ENCODE results near the gene DCAF6.

The DCAF6 gene

DNA sequence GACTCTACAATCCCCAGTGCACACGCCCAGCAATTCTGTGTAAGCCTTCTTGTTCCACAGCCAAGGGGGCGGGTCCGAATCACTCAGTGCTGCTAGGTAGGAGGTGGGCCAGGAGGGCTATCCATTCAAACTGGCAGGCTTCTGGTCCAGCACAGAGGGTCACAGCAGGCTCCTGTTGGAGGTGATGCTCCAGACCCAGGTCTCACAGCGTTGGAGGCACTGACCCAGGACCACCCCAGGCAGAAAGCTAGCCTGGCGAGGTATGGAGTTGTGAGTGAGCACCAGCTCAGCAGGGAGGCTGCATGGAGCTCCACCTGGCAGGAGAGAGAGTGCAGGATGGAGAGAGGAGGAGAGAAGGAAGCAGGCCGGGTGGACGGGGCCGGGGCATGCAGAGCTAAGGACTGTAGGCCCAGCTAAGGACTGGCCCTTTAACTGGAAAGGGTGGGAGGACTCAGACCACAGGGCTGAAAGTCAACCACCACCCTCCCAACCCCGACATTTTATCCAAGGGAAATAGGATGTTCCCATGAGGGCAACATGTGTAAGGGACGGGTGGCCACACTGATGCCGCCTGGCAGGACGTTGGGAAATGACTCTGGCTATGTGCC lies 161.5 kb downstream of the DCAF6 start:
- H3K4me1 ChIP-seq (ENCODE audit: control insufficient read depth, insufficient read depth, low read length) = no peaks in the 10 kb centered on the region
- no peaks in the 10 kb centered on the region for H3K36me3 ChIP-seq (ENCODE audit: control insufficient read depth, insufficient read depth, low read length, severe bottlenecking)
- H3K9ac ChIP-seq (ENCODE audit: low read length) = no peak overlapping the region
- no peak overlapping the region for H3K4me3 ChIP-seq (ENCODE audit: low read length)
- DNase-seq (ENCODE audit: low read depth) = no peak
- no peaks in the 10 kb centered on the region for H3K27me3 ChIP-seq (replicated peaks; ENCODE audit: control insufficient read depth, insufficient read depth, low read length)
- no peaks in the 10 kb centered on the region for H3K9me3 ChIP-seq (ENCODE audit: control insufficient read depth, low read length)

DNA sequence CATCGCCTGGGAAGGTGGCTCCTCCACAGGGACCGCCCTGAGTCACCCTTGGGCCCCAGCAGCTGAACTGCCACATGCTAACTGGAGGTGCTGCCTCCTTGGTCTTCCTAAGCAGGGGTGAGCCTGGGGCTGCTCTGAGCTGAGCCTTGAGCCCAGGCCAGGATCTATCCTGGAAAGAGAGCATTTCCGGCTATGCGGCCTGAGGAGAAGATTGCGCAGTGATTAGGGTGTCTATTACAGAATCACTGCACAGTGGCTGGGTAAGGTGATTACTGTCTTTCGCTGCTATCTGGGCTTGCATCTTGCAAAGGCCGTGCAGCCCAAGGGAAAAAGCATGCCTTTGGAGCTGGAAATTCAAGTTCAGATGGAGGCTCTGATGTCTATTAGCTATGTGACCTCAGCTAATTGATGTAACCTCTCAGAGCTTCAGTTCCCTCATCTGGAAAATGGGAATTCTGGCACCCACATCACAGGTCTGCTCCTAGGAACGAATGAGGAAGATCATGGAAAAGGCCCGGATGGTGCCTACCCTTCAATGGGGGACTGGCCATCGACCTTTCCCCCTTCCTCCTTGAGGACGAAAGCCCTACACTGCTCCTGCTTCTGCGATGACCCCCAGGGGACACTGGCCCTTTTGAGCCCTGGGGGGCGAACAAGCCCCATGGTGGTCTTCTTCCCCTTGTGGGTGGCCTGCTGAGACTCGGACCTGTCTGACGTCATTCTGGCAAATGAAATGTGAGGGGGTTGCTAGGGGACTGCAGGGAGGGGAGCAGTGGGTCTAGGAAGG lies 162.2 kb downstream of the DCAF6 start:
- no peaks in the 10 kb centered on the region for H3K27me3 ChIP-seq (replicated peaks; ENCODE audit: control insufficient read depth, insufficient read depth, low read length)
- H3K4me3 ChIP-seq (ENCODE audit: low read length) = no peak overlapping the region
- no peak for DNase-seq (ENCODE audit: low read depth)
- no peaks in the 10 kb centered on the region for H3K36me3 ChIP-seq (ENCODE audit: control insufficient read depth, insufficient read depth, low read length, severe bottlenecking)
- H3K4me1 ChIP-seq (ENCODE audit: control insufficient read depth, insufficient read depth, low read length) = no peaks in the 10 kb centered on the region
- H3K9me3 ChIP-seq (ENCODE audit: control insufficient read depth, low read length) = no peaks in the 10 kb centered on the region
- H3K9ac ChIP-seq (ENCODE audit: low read length) = no peak overlapping the region

GRCh38 chr1:168099337-168099801 lies 162.9 kb downstream of the DCAF6 start:
- Histone ChIP-seq H3K27me3 (replicated peaks; ENCODE audit: control insufficient read depth, insufficient read depth, low read length) (no peaks in the 10 kb centered on the region), H3K36me3 (ENCODE audit: control insufficient read depth, insufficient read depth, low read length, severe bottlenecking) (no peaks in the 10 kb centered on the region), H3K4me1 (ENCODE audit: control insufficient read depth, insufficient read depth, low read length) (no peaks in the 10 kb centered on the region), H3K9me3 (ENCODE audit: control insufficient read depth, low read length) (no peaks in the 10 kb centered on the region), H3K9ac (ENCODE audit: low read length) (no peak overlapping the region), H3K4me3 (ENCODE audit: low read length) (no peak overlapping the region)
- DNase-seq (ENCODE audit: low read depth) = no peak

DNA sequence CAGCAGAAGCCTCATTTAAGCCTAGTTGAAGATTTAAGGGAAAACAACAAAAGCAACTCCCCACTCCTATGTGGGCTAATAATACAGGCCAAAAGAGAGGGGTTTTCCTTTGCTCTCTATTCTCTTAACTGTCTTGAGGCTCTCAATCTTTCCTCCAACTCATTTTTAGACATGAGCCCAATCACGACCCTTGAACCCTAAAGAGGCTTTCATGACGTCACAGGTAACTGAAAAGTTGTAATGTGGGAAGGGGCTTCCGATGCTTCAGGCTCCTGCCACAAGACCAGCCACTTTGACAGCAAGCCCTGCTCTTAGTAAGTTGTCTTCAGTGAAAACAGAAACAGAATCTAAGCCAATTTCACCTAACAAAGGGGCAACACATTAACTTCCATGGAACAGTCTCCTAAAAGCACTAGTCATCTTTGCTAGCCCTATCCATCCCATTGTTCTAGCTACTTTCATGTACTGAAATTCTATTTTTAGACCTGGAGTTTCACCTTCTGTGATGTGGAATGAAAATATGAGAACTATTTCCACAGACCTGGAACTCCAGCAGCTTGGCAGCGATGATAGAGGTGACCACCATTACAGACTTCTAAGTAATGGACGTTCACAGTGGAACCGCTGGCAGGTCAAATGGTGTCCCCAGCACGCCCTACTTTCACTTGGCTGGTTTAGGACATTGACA lies 164.0 kb downstream of the DCAF6 start:
- no peak for DNase-seq (ENCODE audit: low read depth)
- Histone ChIP-seq H3K36me3 (ENCODE audit: control insufficient read depth, insufficient read depth, low read length, severe bottlenecking) (no peaks in the 10 kb centered on the region), H3K27me3 (replicated peaks; ENCODE audit: control insufficient read depth, insufficient read depth, low read length) (no peaks in the 10 kb centered on the region), H3K9me3 (ENCODE audit: control insufficient read depth, low read length) (no peaks in the 10 kb centered on the region), H3K4me3 (ENCODE audit: low read length) (no peak overlapping the region), H3K4me1 (ENCODE audit: control insufficient read depth, insufficient read depth, low read length) (no peaks in the 10 kb centered on the region), H3K9ac (ENCODE audit: low read length) (no peak overlapping the region)

- Histone ChIP-seq H3K4me3 (ENCODE audit: low read length) (no peak overlapping the region), H3K36me3 (ENCODE audit: control insufficient read depth, insufficient read depth, low read length, severe bottlenecking) (no peaks in the 10 kb centered on the region), H3K4me1 (ENCODE audit: control insufficient read depth, insufficient read depth, low read length) (no peaks in the 10 kb centered on the region), H3K9ac (ENCODE audit: low read length) (no peak overlapping the region), H3K9me3 (ENCODE audit: control insufficient read depth, low read length) (no peaks in the 10 kb centered on the region), H3K27me3 (replicated peaks; ENCODE audit: control insufficient read depth, insufficient read depth, low read length) (no peaks in the 10 kb centered on the region)
- DNase-seq (ENCODE audit: low read depth) = no peak
These were observed 164.9 kb downstream of the DCAF6 start for GRCh38 chr1:168101336-168101735.

- no peaks in the 10 kb centered on the region for H3K9me3 ChIP-seq (ENCODE audit: control insufficient read depth, low read length)
- H3K36me3 ChIP-seq (ENCODE audit: control insufficient read depth, insufficient read depth, low read length, severe bottlenecking) = no peaks in the 10 kb centered on the region
- H3K4me1 ChIP-seq (ENCODE audit: control insufficient read depth, insufficient read depth, low read length) = no peaks in the 10 kb centered on the region
- no peak overlapping the region for H3K4me3 ChIP-seq (ENCODE audit: low read length)
- no peak for DNase-seq (ENCODE audit: low read depth)
- H3K9ac ChIP-seq (ENCODE audit: low read length) = no peak overlapping the region
- H3K27me3 ChIP-seq (replicated peaks; ENCODE audit: control insufficient read depth, insufficient read depth, low read length) = no peaks in the 10 kb centered on the region
These were observed 166.0 kb downstream of the DCAF6 start for GRCh38 chr1:168102487-168102886.

DNA sequence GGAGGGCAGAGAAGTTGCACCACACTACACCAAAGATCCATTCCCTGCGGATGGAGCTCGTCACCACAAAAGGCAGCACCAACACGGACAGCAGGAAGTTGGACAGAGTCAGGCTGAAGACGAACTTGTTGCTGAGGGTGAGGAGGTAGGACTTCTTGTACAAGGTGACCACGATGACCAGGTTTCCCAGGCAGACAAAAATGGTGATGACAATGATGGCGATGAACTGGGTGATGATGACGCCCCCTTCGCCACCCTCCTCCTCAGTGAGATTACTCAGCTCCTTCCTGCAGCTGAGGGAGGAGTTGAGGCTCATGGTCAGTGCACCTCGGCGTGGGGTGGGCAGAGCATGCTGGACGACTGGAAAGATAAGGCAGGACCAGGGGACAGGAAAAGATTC lies 168.1 kb downstream of the DCAF6 start:
- H3K27me3 ChIP-seq (replicated peaks; ENCODE audit: control insufficient read depth, insufficient read depth, low read length) = no peaks in the 10 kb centered on the region
- H3K9ac ChIP-seq (ENCODE audit: low read length) = no peak overlapping the region
- no peak for DNase-seq (ENCODE audit: low read depth)
- H3K9me3 ChIP-seq (ENCODE audit: control insufficient read depth, low read length) = no peaks in the 10 kb centered on the region
- H3K4me3 ChIP-seq (ENCODE audit: low read length) = no peak overlapping the region
- no peaks in the 10 kb centered on the region for H3K4me1 ChIP-seq (ENCODE audit: control insufficient read depth, insufficient read depth, low read length)
- H3K36me3 ChIP-seq (ENCODE audit: control insufficient read depth, insufficient read depth, low read length, severe bottlenecking) = no peaks in the 10 kb centered on the region

DNA sequence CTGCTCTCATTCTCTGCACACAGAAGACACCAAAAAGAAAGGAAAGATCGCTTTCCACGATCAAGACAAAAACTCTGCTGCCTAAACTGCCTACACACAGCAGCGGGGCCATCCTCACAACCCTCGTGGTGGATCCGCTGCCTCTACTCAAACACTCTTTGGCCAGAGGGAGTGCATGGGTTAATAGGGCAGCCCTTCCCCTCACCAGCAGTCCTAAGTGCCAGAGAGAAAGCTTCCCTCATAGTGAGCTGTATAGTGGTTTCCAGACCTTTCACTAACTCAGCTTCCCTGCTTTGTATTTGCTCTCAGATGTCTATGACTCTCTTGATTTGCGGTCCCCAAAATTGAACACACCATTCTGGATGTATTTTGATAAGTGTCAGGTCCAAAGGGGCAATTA lies 169.4 kb downstream of the DCAF6 start:
- no peaks in the 10 kb centered on the region for H3K27me3 ChIP-seq (replicated peaks; ENCODE audit: control insufficient read depth, insufficient read depth, low read length)
- no peak overlapping the region for H3K4me3 ChIP-seq (ENCODE audit: low read length)
- H3K4me1 ChIP-seq (ENCODE audit: control insufficient read depth, insufficient read depth, low read length) = no peaks in the 10 kb centered on the region
- H3K36me3 ChIP-seq (ENCODE audit: control insufficient read depth, insufficient read depth, low read length, severe bottlenecking) = no peaks in the 10 kb centered on the region
- H3K9me3 ChIP-seq (ENCODE audit: control insufficient read depth, low read length) = no peaks in the 10 kb centered on the region
- no peak overlapping the region for H3K9ac ChIP-seq (ENCODE audit: low read length)
- no peak for DNase-seq (ENCODE audit: low read depth)

DNA sequence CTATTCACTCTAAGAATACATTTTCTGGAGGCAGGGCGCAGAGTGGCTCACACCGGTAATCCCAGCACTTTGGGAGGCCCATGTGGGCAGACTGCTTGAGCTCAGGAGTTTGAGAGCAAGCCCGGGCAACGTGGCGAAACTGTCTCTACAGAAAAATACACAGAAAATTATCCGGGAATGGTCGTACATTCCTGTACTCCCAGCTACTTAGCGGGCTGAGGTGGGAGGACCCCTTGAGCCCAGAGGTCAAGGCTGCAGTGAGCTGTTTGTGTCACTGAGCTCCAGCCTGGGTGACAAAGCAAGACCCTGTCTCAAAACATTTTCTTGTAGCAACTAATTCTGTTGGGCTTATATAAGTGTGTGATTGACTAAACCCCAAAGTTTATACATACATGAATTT lies 169.8 kb downstream of the DCAF6 start:
- no peak for DNase-seq (ENCODE audit: low read depth)
- Histone ChIP-seq H3K27me3 (replicated peaks; ENCODE audit: control insufficient read depth, insufficient read depth, low read length) (no peaks in the 10 kb centered on the region), H3K9ac (ENCODE audit: low read length) (no peak overlapping the region), H3K4me3 (ENCODE audit: low read length) (no peak overlapping the region), H3K36me3 (ENCODE audit: control insufficient read depth, insufficient read depth, low read length, severe bottlenecking) (no peaks in the 10 kb centered on the region), H3K9me3 (ENCODE audit: control insufficient read depth, low read length) (no peaks in the 10 kb centered on the region), H3K4me1 (ENCODE audit: control insufficient read depth, insufficient read depth, low read length) (no peaks in the 10 kb centered on the region)

GRCh38 chr1:168110896-168111545 lies 174.5 kb downstream of the DCAF6 start:
- Histone ChIP-seq H3K9me3 (ENCODE audit: control insufficient read depth, low read length) (no peaks in the 10 kb centered on the region), H3K27me3 (replicated peaks; ENCODE audit: control insufficient read depth, insufficient read depth, low read length) (no peaks in the 10 kb centered on the region), H3K36me3 (ENCODE audit: control insufficient read depth, insufficient read depth, low read length, severe bottlenecking) (no peaks in the 10 kb centered on the region), H3K9ac (ENCODE audit: low read length) (no peak overlapping the region), H3K4me3 (ENCODE audit: low read length) (no peak overlapping the region), H3K4me1 (ENCODE audit: control insufficient read depth, insufficient read depth, low read length) (no peaks in the 10 kb centered on the region)
- DNase-seq (ENCODE audit: low read depth) = no peak

DNA sequence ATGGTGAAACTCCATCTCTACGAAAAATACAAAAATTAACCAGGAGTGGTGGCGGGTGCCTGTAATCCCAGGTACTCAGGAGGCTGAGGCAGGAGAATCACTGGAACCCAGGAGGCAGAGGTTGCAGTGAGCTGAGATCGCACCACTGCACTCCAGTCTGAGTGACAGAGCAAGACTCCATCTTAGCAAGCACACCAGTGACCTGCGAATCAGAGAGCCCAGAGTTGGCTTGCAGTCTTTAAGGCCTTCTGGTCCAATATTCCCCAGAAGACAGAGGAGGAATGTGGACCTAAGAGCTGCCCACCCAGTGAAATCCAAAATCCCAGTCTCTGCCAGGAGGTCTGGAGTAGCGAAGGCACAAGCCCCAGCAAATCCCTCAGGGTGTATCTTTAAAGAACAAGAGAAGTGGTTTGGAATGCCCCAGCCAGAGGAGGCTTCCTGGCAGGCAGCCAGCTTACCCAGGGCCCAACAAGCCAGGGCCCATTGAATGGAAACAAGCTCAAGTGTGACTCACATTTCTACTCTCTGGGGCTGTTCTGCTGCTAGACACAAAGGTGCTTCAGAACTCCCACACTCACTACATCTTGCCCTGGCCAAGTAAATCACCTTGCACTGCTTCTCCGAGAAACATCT lies 176.3 kb downstream of the DCAF6 start:
- Histone ChIP-seq H3K36me3 (ENCODE audit: control insufficient read depth, insufficient read depth, low read length, severe bottlenecking) (no peaks in the 10 kb centered on the region), H3K4me3 (ENCODE audit: low read length) (no peak overlapping the region), H3K4me1 (ENCODE audit: control insufficient read depth, insufficient read depth, low read length) (no peaks in the 10 kb centered on the region), H3K27me3 (replicated peaks; ENCODE audit: control insufficient read depth, insufficient read depth, low read length) (no peaks in the 10 kb centered on the region), H3K9me3 (ENCODE audit: control insufficient read depth, low read length) (no peaks in the 10 kb centered on the region), H3K9ac (ENCODE audit: low read length) (no peak overlapping the region)
- DNase-seq (ENCODE audit: low read depth) = peak; percentile 71

Data from adipocyte (in vitro differentiated cells).